AG08395 (cell line): ENCODE data around the gene PACS1.
"Not testable (repeated sequence)": the region's sequence is repeated elsewhere in the genome, so short reads cannot be mapped to it uniquely, and the experiment has no call there.

Experiments used
- DNase-seq: peaks from one replicate; pipeline ENCODE4 v3.0.0; 2012; ENCODE audit warnings: mixed read lengths, low spot score

PACS1 gene

DNA sequence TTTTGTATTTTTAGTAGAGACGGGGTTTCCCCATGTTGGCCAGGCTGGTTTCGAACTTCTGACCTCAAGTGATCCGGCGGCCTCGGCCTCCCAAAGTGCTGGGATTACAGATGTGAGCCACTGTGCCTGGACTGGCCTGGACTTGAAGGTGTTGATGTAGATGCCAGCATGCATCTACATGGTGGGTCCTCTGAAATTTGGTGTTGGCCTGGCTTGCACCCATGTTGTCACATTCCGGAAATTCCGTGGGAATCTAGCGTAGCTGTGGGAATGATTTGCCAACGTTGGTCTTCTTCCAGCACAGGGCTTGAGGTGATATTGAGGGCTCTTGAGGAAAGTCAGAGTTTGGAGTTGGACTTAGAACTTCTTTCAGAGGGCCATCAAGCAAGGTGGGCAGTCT lies 6.5 kb downstream of the PACS1 start:
- DNase-seq = no peak

DNA sequence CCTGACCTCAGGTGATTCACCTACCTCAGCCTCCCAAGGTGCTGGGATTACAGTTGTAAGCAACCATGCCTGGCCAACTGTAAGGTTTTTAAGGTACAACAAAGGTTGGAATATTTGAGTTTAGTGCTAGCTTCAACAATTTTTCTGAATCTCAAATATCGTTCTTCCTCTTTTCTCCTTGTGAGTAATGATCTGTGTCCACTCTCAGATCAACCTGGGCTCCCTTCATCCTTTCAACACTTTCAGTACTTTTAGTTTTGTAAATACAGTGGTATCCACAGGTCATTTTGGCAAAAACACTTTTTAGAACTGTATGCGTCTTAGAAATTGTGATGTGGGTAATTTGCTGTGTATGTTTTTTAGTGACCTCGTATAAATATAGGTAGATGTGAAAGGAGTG lies 7.9 kb downstream of the PACS1 start:
- DNase-seq = no peak

DNA sequence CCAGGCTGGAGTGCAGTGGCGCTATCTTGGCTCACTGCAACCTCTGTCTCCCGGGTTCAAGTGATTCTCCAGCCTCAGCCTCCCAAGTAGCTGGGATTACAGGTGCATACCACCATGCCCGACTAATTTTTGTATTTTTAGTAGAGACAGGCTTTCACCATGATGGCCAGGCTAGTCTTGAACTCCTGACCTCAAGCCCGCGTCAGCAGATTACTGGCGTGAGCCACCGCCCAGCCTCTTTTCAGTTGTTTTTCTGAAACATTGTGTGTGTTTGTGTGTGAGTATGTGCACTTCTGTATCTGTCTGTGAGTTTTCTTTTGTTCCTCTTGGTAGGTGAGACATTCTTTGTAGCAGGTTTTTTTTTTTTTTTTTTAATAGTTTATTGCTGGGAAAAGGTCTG lies 8.9 kb downstream of the PACS1 start:
- not testable (repeated sequence) for DNase-seq

DNA sequence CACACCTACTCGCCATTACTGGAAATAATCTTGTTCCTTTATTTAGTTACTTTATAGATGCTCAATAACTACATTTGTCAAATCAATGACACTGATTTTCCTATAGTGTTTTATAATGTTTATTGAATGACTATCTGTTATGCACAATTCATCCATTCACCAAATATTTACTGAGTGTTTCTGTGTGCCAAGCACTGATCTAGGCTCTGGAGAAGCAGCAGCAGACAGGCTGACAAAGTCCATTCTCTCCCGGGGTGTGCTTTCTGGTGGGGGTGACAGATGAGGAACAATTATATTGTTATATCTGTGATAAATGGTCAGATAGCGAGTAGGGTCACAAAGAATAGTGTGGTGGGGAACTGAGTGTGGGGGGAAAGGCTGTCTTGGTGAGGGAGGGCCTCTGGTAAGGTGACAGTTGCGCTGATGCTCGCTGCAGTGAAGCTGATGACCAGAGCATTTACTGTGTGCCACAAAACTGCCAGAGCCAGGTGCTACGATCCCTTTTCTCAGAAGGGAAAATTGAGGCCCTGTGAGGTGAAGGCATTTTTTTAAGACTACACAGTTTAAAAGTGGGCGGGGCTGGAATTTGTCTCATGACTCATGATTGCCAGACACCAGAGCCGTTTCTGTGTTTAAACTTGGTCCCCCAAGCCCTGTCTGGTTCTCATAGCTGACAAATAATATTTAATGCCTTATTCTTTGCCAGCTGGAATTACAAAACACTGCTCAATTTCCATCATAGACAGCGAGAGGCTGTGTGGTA lies 10.2 kb downstream of the PACS1 start:
- DNase-seq = peak; percentile 89

DNA sequence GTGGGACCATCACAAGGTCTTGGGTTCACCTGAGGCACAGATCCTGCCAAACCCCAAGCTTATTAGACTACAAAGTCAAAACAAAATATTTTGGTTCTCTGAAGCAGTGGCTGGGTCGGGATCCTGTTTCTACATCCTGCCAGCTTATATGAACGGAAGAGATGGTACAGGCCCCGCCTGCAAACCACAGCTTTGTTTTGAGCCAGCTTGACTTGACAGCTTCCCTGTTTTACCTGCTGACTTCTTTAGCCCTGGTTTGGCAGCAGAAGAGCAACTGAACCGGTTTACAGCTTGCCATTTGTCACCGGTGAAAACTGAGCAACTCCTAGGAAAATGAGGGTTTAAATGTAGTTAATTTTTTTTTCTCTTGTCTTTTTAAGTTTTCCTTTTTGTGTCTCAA lies 11.4 kb downstream of the PACS1 start:
- no peak for DNase-seq

DNA sequence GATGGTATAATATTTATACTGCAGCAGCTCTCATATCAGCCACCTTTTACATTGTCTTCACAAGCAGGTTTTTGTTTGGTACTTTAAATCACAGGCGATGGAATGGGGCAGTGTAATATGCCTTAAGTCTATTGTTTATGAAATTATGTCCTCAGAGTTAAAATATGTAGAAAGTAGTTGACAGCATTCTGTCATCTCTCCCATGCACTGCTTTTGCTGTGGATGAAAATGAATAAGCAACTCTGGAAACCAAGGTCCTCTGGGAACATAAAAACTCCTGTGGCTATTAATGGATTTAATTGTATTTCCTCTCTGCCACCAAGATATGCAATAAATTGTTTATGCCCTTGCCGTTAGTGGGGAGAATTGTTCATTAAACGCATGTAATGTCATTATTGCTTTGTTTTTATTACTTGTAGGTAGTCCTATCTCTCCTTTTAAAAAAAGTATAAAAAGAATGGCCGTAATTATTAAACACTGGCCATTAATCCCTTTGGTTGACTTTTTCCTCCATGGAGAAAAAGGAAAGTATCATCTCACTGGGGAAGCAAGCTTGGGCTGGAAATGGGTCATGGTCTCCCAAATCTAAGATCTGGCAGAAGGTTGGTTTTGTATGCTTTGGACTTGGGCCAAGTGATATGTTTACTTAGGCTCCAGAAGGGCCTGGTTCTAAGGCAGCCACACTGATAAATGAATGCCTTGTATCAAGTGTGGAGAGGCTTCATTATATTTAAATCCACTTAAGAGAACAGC lies 13.1 kb downstream of the PACS1 start:
- DNase-seq = no peak

DNA sequence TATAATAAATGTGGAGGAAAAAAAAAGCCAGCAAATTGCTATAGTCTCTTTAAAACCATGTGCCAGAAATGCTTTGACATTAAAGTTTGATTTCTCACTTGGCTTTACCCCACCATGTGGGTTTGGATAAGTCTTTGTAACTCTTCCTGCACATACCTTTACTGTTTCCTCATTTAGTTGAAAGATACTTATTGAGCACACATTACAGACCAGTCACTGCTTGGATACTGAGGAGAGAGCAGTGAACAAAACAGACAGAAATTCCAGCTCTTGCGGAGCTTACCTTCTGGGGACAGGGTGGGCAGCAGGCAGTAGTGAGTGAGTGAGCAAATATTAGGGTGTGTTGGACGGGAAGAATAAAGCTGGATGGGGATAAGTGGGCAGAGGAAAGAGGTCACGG lies 13.7 kb downstream of the PACS1 start:
- DNase-seq = no peak

DNA sequence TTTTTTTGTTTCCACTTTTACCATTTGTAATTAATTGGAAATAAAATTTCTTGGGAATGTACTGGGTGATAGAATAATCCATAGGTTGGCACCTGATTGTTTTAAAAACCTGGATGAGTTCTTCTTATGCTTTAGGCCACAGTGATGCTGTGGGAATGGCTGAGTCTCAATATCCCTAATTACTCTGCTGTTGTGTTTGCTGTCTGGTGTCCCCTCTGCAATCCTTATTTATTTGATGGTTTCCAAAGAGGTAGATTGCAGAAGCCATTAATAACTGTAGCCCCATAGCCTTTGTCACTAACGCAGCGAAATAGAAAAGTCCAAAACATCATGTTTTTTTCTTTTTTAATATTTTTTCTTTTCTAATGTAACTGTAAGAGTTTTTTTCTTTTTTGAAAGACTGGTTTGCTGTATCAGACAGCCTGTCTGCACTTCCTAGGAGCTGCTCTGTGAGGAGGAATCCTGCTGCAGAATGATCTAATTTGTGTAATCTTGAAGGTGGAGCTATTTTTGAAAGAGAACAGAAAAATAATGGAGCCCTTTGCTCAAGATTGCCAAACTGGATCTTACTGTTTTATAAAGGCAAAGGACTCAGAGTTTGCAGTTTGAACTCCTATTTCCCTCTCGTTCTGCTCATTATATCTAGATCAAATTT lies 14.9 kb downstream of the PACS1 start:
- no peak for DNase-seq

DNA sequence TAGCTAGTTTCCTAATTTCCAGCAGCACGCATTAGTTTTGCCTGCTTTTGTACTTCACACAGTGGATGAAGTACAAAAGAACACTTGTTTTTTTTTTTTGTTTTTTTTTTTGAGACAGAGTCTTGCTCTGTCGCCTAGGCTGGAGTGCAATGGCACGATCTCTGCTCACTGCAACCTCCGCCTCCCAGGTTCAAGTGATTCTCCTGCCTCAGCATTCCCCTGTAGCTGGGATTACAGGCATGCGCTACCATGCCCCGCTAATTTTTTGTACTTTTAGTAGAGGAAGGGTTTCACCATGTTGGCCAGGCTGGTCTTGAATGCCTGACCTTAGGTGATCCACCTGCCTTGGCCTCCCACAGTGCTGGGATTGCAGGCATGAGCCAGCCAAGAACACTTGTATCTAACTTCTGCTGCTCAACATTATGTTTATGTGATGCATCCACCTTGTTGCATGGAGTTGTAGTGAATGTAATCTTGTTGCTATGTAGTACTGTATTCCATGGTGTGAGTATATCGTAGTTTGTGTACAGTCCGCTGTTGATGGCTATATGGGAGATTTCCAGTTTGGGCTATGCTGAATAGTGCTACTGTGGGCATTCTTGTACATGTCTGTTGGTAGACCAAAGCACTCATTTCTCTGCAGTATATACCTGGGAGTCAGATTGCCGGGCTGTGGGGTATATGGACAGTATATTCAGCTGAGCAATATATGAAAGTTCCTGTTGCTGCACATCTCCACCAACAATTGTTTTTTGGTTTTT lies 17.3 kb downstream of the PACS1 start:
- no peak for DNase-seq

DNA sequence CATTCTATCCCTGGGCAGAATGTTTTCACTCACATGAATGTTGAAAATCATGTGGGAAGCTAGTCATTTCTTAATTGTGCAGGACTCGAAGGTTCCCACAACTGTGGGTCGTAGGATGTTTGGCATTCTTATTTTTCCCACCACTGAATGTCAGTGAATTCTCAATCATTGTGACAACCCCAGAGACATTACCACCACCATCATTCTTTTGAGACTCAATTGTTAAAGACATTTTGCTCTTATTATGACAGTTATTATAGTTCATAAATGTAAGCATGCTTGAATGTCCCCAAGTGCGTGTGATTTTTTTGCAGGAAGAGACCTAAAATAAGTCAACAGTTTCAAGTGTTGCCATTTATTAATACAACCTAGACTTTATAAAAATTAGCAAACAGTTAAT lies 19.0 kb downstream of the PACS1 start:
- DNase-seq = no peak

DNA sequence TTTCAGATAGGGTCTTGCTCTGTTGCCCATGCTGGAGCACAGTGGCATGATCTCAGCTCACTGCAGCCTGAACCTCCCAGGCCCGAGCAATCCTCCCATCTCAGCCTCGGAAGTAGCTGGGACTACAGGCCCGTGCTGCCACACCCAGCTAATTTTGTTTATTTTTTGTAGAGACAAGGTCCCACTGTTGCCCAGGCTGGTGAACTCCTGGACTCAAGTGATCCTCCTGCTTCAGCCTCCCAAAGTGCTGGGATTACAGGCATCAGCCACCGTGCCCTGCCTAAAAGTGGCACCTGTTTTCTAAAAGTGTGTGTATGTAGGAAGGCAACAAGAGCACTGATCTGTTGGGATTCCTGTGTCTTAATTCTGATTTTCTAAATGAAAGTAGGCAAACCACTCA lies 20.2 kb downstream of the PACS1 start:
- no peak for DNase-seq

DNA sequence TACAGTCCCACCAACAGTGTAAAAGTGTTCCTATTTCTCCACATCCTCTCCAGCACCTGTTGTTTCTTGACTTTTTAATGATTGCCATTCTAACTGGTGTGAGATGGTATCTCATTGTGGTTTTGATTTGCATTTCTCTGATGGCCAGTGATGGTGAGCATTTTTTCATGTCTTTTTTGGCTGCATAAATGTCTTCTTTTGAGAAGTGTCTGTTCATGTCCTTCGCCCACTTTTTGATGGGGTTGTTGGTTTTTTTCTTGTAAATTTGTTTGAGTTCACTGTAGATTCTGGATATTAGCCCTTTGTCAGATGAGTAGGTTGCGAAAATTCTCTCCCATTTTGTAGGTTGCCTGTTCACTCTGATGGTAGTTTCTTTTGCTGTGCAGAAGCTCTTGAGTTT lies 22.1 kb downstream of the PACS1 start:
- not testable (repeated sequence) for DNase-seq

DNA sequence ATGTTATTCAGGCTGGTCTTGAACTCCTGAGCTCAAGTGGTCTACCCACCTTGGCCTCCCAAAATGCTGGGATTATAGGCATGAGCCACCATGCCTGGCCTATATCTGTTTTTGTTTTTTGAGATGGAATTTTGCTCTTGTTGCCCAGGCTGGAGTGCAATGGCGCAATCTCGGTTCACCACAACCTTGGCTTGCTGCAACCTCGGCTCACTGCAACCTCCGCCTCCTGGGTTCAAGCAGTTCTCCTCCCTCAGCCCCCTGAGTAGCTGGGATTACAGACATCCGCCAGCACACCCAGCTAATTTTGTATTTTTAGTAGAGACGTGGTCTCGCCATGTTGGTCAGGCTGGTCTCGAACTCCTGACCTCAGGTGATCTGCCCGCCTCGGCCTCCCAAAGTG lies 29.7 kb downstream of the PACS1 start:
- DNase-seq = not testable (repeated sequence)

DNA sequence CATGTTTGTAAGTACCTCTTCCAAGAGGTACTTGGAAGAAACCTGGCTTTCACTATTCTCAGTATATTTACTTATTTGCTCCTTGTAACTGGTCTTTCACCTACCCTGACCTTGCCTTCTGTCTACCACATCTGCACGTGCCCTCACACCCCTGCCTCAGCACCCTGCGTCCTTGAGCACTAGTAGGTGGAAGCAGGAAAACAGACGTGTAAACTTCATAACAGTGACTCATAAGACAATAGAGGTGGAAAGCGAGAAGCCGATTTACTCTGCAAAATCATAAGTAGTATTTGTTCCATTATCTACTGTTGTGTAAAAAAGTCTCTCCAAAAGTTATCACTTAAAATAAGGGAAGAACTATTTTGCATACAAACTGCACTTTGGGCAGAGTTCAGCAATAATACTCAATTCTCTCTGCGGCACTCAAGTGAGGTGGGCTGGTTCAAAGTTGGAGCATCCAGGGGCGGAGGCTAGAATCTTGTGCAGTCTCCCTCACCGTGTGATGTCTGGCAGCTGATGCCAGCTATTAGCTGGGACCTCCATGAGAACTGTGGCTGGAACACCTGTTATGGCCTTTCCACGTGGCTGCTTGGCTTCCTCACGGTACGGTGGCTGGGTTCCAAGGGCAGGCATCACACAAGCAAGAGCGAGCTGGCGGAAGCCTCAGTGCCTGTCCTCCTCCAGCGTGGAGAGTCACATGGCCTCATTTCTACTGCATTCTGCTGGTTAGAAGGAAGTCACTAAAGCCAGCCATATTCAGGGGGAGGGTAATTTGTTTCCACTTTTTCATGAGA lies 30.4 kb downstream of the PACS1 start:
- DNase-seq = no peak

DNA sequence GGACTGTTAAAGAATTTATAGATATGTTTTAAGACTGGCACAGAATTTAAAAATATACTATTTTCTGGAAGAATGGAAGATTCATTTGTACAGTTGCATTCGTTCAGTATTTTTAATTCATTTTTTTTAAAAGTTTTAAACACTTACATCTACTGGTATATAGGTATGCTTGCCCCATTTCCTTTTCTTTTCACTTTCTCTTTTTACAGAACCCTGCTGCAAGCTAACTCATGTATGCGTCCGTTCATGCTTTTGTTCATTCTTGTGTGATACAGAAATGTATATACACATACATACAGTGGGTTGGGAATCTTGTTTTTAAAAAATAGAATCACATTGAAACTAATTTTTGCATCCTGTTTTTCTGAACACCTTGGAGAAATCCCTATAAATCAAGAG lies 31.0 kb downstream of the PACS1 start:
- DNase-seq = no peak

DNA sequence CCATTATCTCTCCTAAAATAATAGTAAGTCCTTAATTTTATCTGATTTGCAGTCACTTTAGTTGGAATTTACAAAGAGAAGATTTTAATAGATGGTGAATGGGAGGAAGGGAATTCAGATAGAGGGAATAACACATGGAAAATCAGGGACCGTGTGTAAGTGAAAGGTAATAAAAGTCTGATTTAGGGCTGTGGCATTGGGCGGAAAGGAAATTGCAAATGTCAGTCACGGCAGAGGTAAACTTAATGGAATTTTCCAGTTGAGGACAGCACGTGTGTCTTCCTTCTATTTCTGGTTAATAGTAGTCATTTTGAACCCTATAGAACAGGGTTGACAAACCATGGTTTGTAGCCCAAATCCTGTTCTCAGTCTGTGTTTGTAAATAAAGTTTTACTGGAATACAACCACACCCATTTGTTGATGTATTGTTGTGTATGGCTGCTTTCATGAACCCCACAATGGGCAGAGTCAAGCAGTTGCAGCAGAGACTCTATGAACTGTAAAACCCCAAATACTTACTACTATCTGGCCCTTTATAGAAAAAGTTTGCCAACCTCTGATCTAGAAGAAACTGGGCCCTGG lies 34.1 kb downstream of the PACS1 start:
- no peak for DNase-seq

DNA sequence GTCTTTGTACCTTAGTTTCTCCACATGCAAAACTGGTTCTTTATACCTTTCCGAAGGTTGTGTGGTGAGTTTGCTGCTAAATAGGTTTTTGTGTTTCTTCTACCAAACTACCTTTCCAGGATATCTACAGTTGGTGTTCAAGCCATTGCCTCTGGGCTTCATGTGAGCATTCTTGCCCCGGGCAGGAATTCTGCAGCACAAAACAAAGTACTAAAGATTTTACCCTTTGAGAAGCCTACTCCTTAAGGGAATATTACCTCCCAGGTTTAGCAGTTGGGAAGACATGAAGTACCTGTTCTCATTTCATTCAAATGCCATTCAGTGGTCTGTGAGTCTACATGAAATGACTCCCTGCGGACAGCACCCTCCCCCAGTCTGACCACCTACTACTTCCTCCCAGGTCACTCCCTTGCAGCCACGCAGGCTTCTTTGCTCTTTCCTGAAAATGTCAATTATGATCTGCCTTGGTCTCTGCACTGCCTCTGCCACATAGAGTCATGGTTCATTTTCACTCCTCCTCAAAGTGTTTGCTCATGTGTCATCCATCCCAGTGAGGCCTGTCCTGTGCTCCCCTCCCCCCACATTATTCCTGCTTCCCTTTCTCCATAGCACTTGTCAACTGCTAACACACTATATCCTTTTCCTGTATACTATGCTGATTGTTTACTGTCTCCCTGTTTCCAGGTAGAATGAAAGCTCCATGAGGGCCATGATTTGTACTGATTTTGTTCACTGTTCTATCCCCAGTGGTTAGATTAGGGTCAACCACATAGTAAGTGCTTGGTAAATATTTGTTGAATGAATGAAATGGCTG lies 36.9 kb downstream of the PACS1 start:
- DNase-seq = no peak

DNA sequence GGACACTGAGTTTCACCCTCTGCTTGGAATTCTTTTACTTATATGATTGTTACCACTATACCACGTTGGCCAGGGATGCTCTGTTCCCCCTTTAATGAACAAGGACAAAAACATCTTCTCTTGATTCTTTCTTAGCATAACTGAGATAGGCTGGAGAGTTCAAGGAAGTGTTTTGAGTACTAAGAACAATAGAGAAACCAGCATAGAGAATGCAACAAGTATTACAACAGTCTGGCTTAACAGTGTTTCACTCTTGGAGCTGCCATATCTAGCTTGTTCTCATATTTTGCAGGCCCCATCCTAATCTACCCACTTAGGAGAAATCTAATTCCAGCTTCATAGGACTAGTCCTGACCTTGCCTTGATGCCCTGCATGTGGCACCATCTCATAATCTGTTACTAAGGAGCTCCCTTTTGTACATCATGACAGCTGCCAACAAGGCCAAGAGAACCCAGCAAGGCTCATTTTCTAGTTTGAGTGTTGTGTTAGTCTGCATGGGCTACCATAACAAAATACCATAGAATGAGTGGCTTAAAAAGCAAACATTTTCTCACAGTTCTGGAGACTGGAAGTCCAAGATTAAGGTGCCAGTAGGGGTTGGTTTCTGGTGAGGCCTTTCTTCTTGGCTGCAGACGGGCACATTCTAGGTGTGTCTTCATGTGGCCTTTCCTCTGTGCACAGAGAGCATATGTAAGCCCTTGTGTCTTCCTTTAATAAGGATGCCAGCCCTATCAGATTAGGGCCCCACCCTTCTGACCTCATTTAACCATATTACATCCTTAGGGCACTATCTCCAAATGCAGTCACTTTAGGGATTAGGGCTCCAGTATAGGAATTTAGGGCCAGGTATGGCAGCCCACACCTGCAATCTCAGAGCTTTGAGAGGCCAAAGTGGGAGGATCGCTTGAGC lies 37.8 kb downstream of the PACS1 start:
- DNase-seq = no peak

DNA sequence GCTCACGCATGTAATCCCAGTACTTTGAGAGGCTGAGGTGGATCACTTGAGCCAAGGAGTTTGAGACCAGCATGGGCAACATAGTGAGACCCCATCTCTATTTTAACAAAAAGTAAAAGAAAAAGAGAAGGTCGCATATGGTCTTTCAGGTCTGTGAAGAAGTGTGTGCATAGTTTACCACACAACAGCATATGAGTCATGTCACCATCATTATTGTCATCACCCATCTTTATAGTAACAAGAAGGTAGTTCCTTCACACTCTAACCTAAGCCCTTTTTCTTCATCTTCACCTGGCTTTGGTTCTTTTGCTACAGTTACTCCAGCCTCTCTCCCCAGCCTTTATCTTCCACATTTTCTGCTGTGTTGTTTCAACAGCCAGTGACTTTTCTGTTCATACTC lies 39.2 kb downstream of the PACS1 start:
- DNase-seq = no peak
